HepG2 (cell line): Measurements from ENCODE around the gene CTXN3.

Experiments used
- GABPA ChIP-seq, 2 experiments: IDR thresholded peaks; 2 replicates each; pipeline ENCODE4 v1.6.1; 2011 to 2016; ENCODE audit warnings: low read depth in 2 of 2, low read length in 1 of 2, missing biosample characterization in 1 of 2, missing genetic modification characterization in 1 of 2
- KDM1A ChIP-seq: IDR thresholded peaks from 2 replicates; pipeline ENCODE4 v1.6.1; 2016; ENCODE audit warnings: missing compliant biosample characterization
- REST ChIP-seq, 2 experiments: IDR thresholded peaks; 2 replicates each; pipeline ENCODE4 v1.6.1; 2011 to 2012; ENCODE audit warnings: low read length in 2 of 2, borderline replicate concordance in 1 of 2, low read depth in 1 of 2, mild to moderate bottlenecking in 1 of 2, moderate library complexity in 1 of 2
- SKIL ChIP-seq: sonication (generic); formaldehyde crosslinking; IDR thresholded peaks from 2 replicates; pipeline ENCODE4 v1.8.0; 2022; ENCODE audit warnings: missing genetic modification reagents, mild to moderate bottlenecking, moderate library complexity, borderline replicate concordance
- ZBTB26 ChIP-seq: IDR thresholded peaks from 2 replicates; pipeline ENCODE4 v1.6.1; 2016; ENCODE audit warnings: missing compliant biosample characterization, missing genetic modification reagents, borderline replicate concordance
- ZBTB39 ChIP-seq: sonication (generic); formaldehyde crosslinking; IDR thresholded peaks from 2 replicates; pipeline ENCODE4 v1.5.0; 2020; ENCODE audit warnings: missing genetic modification reagents
- ZFX ChIP-seq: sonication (generic); formaldehyde crosslinking; IDR thresholded peaks from 2 replicates; pipeline ENCODE4 v1.4.0; 2020; ENCODE audit warnings: mild to moderate bottlenecking, low read depth, missing genetic modification reagents, moderate library complexity
- ZNF12 ChIP-seq: sonication (generic); formaldehyde crosslinking; IDR thresholded peaks from 2 replicates; pipeline ENCODE4 v1.5.0; 2020; ENCODE audit warnings: missing genetic modification reagents
- ZNF18 ChIP-seq: sonication (generic); formaldehyde crosslinking; IDR thresholded peaks from 2 replicates; pipeline ENCODE4 v1.8.0; 2022; ENCODE audit warnings: mild to moderate bottlenecking, missing genetic modification reagents; ENCODE audit not compliant: insufficient replicate concordance

GRCh38 chr5:127645300-127645726 lies 3.6 kb upstream of the CTXN3 start:
- TF ChIP-seq KDM1A (CRISPR knock-in tag) (no peak), ZFX (CRISPR knock-in tag) (no peak), SKIL (CRISPR knock-in tag) (no peak), ZNF18 (no peak), ZBTB39 (CRISPR knock-in tag) (no peak), ZNF12 (CRISPR knock-in tag) (no peak), GABPA (IDR thresholded peaks at IDR 0.05; ENCODE audit: low read depth, low read length) (no peak), GABPA (CRISPR knock-in tag; IDR thresholded peaks at IDR 0.05; ENCODE audit: low read depth) (no peak), REST (IDR thresholded peaks at IDR 0.05; ENCODE audit: borderline replicate concordance in 1 of 2, low read depth in 1 of 2, low read length in 2 of 2) (no peak), ZBTB26 (CRISPR knock-in tag) (no peak)
